ENCODE results near the gene SLC66A3. TPM values are rescaled to one million over a fixed set of nuclear protein-coding genes. Genes with fewer than 3 reads are reported as not detected.
A peak's percentile ranks its signal among the peaks of the same experiment; 100 is the strongest.

Gene SLC66A3
- total RNA-seq, 1 experiment from 2014 or later = 3.7 TPM

GRCh38 chr2:11154016-11154922 lies 998 bp upstream of the SLC66A3 start:
- Mint-ChIP-seq H3K4me3 (ENCODE audit: unreplicated experiment) (peak overlapping the region; percentile 67), H3K27ac (ENCODE audit: low read depth, unreplicated experiment) (no peak overlapping the region), H3K36me3 (ENCODE audit: insufficient read depth, unreplicated experiment) (no peaks in the 10 kb centered on the region), H3K4me1 (ENCODE audit: insufficient read depth, unreplicated experiment) (no peaks in the 10 kb centered on the region), H3K9me3 (ENCODE audit: unreplicated experiment) (no peaks in the 10 kb centered on the region), H3K27me3 (ENCODE audit: insufficient read depth, unreplicated experiment) (no peaks in the 10 kb centered on the region)
- TF ChIP-seq, protein P1, sequence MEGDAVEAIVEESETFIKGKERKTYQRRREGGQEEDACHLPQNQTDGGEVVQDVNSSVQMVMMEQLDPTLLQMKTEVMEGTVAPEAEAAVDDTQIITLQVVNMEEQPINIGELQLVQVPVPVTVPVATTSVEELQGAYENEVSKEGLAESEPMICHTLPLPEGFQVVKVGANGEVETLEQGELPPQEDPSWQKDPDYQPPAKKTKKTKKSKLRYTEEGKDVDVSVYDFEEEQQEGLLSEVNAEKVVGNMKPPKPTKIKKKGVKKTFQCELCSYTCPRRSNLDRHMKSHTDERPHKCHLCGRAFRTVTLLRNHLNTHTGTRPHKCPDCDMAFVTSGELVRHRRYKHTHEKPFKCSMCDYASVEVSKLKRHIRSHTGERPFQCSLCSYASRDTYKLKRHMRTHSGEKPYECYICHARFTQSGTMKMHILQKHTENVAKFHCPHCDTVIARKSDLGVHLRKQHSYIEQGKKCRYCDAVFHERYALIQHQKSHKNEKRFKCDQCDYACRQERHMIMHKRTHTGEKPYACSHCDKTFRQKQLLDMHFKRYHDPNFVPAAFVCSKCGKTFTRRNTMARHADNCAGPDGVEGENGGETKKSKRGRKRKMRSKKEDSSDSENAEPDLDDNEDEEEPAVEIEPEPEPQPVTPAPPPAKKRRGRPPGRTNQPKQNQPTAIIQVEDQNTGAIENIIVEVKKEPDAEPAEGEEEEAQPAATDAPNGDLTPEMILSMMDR (IDR thresholded peaks at IDR 0.05; ENCODE audit: unreplicated experiment) = no peak
- ChIA-PET CTCF (interaction anchor here (0.5 kb wide), 1 partner anchor 431 kb away, joined by 4 read pairs; no protein-coding TSS in a partner anchor), POLR2A (interaction anchor here (0.8 to 2.4 kb wide), 4 partner anchors 10 to 37 kb away, joined by 3 to 11 read pairs (median 4); a partner anchor contains a TSS)
- BruUV-seq (replicated peaks) = TSS peak; percentile 98
- DNase-seq (ENCODE audit: unreplicated experiment) = no peak
- intact Hi-C loops (cut with micrococcal nuclease) = no loop called here

DNA sequence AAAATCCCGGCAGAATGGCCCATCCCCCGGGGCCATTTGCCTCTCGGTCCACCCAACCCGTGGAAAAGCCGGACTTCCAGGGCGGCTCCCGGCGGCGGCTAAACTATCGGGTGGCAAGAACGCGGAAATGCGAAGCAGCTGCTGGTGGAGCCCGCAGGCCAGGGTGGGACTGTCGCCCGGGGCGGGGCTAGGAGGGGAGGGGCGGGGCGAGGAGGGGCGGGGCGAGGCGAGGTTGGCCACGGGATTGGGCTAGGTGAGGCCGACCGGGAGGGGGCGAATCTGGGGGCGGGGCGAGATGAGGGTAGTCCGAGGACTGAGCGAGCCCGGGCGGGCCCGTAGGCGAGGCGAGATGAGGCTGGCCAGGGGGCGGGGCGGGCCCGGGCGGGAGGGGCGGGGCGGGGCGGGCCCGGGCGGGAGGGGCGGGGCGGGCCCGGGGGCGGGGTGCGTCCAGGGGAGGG lies 315 bp upstream of the SLC66A3 start:
- ChIA-PET CTCF (interaction anchor here (0.9 kb wide), 1 partner anchor 23 kb away, joined by 4 read pairs; no protein-coding TSS in a partner anchor), POLR2A (interaction anchor here (0.6 to 2.4 kb wide), 7 partner anchors 9 to 550 kb away, joined by 3 to 11 read pairs (median 3); a partner anchor contains a TSS)
- no peaks in the 10 kb centered on the region for H3K9me3 Mint-ChIP-seq (ENCODE audit: unreplicated experiment)
- H3K4me3 Mint-ChIP-seq (ENCODE audit: unreplicated experiment) = peak overlapping the region; percentile 67
- no TSS peak for BruUV-seq (replicated peaks)
- no peaks in the 10 kb centered on the region for H3K36me3 Mint-ChIP-seq (ENCODE audit: insufficient read depth, unreplicated experiment)
- peak; percentile 95 for DNase-seq (ENCODE audit: unreplicated experiment)
- no peak overlapping the region for H3K27ac Mint-ChIP-seq (ENCODE audit: low read depth, unreplicated experiment)
- H3K4me1 Mint-ChIP-seq (ENCODE audit: insufficient read depth, unreplicated experiment) = no peaks in the 10 kb centered on the region
- H3K27me3 Mint-ChIP-seq (ENCODE audit: insufficient read depth, unreplicated experiment) = no peaks in the 10 kb centered on the region
- TF ChIP-seq, protein P1 (IDR thresholded peaks at IDR 0.05; ENCODE audit: unreplicated experiment) = no peak
- intact Hi-C loops (cut with micrococcal nuclease) = no loop called here

DNA sequence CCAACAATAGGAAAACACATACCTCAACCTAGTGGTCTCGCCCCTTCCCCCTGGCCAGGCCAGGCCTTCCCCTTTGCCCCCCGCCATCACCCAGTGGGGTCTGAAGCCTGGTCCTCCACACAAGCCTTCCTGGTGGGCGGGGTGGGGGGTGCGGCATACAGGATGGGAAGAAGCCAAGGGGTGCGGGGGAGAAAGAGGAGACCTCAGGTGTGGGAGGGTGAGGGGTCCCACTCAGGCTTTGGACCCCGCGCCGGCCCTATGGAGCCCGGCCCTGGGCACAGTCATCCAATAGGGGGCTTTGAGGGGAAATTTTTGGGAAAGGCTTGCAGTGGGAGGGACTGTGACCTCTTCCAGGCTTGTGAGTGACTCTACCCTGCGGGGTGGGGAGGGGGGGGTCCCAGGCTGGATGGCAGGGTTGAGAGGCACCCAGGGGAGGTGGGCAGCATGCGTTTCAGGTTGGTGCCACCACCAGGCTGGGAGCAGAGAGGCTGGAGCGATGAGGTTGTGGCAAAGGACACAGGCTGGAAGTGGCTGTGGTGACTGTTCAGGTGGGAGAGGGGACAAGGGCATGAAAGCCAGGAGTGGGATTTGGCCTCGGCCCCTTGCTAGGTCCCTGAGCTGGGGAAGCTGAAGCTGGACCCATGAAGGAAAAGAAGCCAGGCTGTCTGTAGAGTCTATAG lies 1.3 kb downstream of the SLC66A3 start:
- intact Hi-C loops (cut with micrococcal nuclease) = no loop called here
- Mint-ChIP-seq H3K36me3 (ENCODE audit: insufficient read depth, unreplicated experiment) (no peaks in the 10 kb centered on the region), H3K4me3 (ENCODE audit: unreplicated experiment) (peak overlapping the region; percentile 67), H3K27ac (ENCODE audit: low read depth, unreplicated experiment) (no peak overlapping the region), H3K9me3 (ENCODE audit: unreplicated experiment) (no peaks in the 10 kb centered on the region), H3K4me1 (ENCODE audit: insufficient read depth, unreplicated experiment) (no peaks in the 10 kb centered on the region), H3K27me3 (ENCODE audit: insufficient read depth, unreplicated experiment) (no peaks in the 10 kb centered on the region)
- TF ChIP-seq, protein P1 (IDR thresholded peaks at IDR 0.05; ENCODE audit: unreplicated experiment) = no peak
- POLR2A ChIA-PET = no interaction called here
- DNase-seq (ENCODE audit: unreplicated experiment) = no peak
- no TSS peak for BruUV-seq (replicated peaks)
- CTCF ChIA-PET = interaction anchor here (0.5 to 0.6 kb wide), 5 partner anchors 11 to 333 kb away, joined by 3 read pairs; no protein-coding TSS in a partner anchor

DNA sequence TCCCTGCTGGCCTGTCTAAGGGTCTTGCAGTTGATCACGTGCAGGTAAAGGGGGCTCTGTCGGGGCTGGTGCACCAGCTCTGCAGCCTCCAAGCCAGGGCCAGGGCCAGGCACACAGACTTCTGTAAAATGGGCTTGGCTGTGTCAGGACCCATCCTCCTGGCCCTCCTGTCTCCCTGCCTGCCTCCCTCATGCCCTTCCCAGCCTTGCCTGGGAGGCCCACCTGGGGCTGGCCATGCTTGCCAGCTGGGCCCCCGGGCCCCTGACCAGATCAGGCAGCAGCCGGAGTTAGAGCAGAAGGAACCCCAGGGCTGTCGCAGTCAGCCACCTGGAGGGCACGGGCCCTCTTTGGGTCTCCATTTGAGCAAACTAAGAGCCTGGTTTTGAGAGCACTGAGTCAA lies 2.0 kb downstream of the SLC66A3 start:
- POLR2A ChIA-PET = no interaction called here
- no peaks in the 10 kb centered on the region for H3K9me3 Mint-ChIP-seq (ENCODE audit: unreplicated experiment)
- BruUV-seq (replicated peaks) = no TSS peak

More for the DNA sequence above, 2.0 kb downstream of the SLC66A3 start:
- Mint-ChIP-seq H3K27me3 (ENCODE audit: insufficient read depth, unreplicated experiment) (no peaks in the 10 kb centered on the region), H3K4me1 (ENCODE audit: insufficient read depth, unreplicated experiment) (no peaks in the 10 kb centered on the region), H3K4me3 (ENCODE audit: unreplicated experiment) (no peak overlapping the region), H3K27ac (ENCODE audit: low read depth, unreplicated experiment) (no peak overlapping the region), H3K36me3 (ENCODE audit: insufficient read depth, unreplicated experiment) (no peaks in the 10 kb centered on the region)
- CTCF ChIA-PET = interaction anchor here (0.5 to 0.6 kb wide), 4 partner anchors 12 to 333 kb away, joined by 3 read pairs; no protein-coding TSS in a partner anchor
- intact Hi-C loops (cut with micrococcal nuclease) = no loop called here
- TF ChIP-seq, protein P1 (IDR thresholded peaks at IDR 0.05; ENCODE audit: unreplicated experiment) = no peak
- no peak for DNase-seq (ENCODE audit: unreplicated experiment)

Data from MCF 10A (cell line).